ENCODE data around the gene HEPACAM.

DNA sequence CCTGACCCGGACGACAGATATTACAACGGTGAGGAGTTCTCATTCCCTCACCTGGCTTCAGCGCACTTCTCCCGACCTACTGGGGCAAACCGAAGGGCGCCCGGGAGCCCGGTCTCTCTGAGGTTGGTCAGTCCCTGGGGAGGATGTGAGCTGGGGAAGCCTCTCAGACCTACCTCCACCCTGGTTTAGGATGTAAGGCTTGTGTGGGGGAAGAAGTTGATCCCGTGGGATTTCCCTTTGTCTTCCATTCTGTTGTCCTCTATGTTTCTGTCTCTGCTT, 58.3 kb downstream of the HEPACAM start:
- TF ChIP-seq, protein P1, sequence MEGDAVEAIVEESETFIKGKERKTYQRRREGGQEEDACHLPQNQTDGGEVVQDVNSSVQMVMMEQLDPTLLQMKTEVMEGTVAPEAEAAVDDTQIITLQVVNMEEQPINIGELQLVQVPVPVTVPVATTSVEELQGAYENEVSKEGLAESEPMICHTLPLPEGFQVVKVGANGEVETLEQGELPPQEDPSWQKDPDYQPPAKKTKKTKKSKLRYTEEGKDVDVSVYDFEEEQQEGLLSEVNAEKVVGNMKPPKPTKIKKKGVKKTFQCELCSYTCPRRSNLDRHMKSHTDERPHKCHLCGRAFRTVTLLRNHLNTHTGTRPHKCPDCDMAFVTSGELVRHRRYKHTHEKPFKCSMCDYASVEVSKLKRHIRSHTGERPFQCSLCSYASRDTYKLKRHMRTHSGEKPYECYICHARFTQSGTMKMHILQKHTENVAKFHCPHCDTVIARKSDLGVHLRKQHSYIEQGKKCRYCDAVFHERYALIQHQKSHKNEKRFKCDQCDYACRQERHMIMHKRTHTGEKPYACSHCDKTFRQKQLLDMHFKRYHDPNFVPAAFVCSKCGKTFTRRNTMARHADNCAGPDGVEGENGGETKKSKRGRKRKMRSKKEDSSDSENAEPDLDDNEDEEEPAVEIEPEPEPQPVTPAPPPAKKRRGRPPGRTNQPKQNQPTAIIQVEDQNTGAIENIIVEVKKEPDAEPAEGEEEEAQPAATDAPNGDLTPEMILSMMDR (IDR thresholded peaks at IDR 0.05; ENCODE audit: insufficient read depth, low read length, poor library complexity, severe bottlenecking): no peak
- TF ChIP-seq EZH2phosphoT487 (conservative IDR thresholded peaks at IDR 0.05; ENCODE audit: low read length): no peak

Measured in SU-DHL-6 (cell line).